Gastrocnemius medialis (tissue), 4 donors: ENCODE results near the gene PRDM16. TPM values are rescaled to one million over a fixed set of nuclear protein-coding genes. Genes with fewer than 3 reads are reported as not detected.

Source experiments
- ATAC-seq, 2 donors: fragments of 150-250 bp; one replicate each; pipeline ENCODE4 v1.9.1; 2016
- DNase-seq, 2 donors: peaks; one replicate each; pipeline ENCODE4 v3.0.0-alpha.2; 2019
- H3K27ac ChIP-seq, 4 donors: fragments of 200-600 bp; sonication (generic); 1 replicate in 1 of 4; 2 replicates in 3 of 4; pipeline ENCODE4 v1.5.1; 2016 to 2018; ENCODE audit warnings: mild to moderate bottlenecking in 2 of 4, moderate library complexity in 1 of 4
- H3K27me3 ChIP-seq, 3 donors: fragments of 200-600 bp; sonication (generic) in 2 of 3; 1 replicate in 1 of 3; 2 replicates in 2 of 3; pipeline versions ENCODE4 v1.5.1 to v1.6.0; 2016 to 2019; ENCODE audit warnings: mild to moderate bottlenecking in 1 of 3, moderate library complexity in 1 of 3
- H3K36me3 ChIP-seq, 2 donors: fragments of 200-600 bp; sonication (generic) in 1 of 2; one replicate each; pipeline ENCODE4 v1.5.1; 2017 to 2018
- H3K4me1 ChIP-seq, 2 donors: fragments of 200-600 bp; sonication (generic) in 1 of 2; one replicate each; pipeline ENCODE4 v1.5.1; 2016 to 2017; ENCODE audit warnings: mild to moderate bottlenecking in 2 of 2
- H3K4me3 ChIP-seq, 4 donors: fragments of 200-600 bp; sonication (generic) in 3 of 4; 1 replicate in 1 of 4; 2 replicates in 3 of 4; pipeline ENCODE4 v1.5.1; 2016 to 2019; ENCODE audit warnings: mild to moderate bottlenecking in 2 of 4
- H3K9me3 ChIP-seq, 3 donors: fragments of 200-600 bp; sonication (generic) in 2 of 3; 1 replicate in 1 of 3; 2 replicates in 2 of 3; pipeline ENCODE4 v1.5.1; 2016 to 2019
- CTCF ChIP-seq, 5 experiments: fragments of 450-650 bp in 3 of 5; fragments of 200-600 bp in 2 of 5; sonication (generic) in 2 of 5; IDR thresholded peaks in 4 of 5; conservative IDR thresholded peaks in 1 of 5; 1 replicate in 4 of 5; 2 replicates in 1 of 5; pipeline ENCODE4 v1.5.1; 2016 to 2019; ENCODE audit warnings: antibody characterized with exemption in 5 of 5, mild to moderate bottlenecking in 3 of 5, moderate library complexity in 3 of 5
- POLR2A ChIP-seq, 2 donors: fragments of 450-650 bp; IDR thresholded peaks; one replicate each; pipeline ENCODE4 v1.6.1; 2017; ENCODE audit warnings: antibody characterized with exemption in 2 of 2, mild to moderate bottlenecking in 2 of 2, moderate library complexity in 2 of 2
- in situ Hi-C, 4 donors: fragments of 200-750 bp; cut with MboI; loops; one replicate each; pipeline versions ENCODE4 v1.15.0 to v1.8.0; 2017; ENCODE audit warnings: low sequenced_read_pairs in 4 of 4
- intact Hi-C: fragments of 100-400 bp; cut with DNase I; formaldehyde crosslinking; loops from one replicate; pipeline ENCODE4 v1.15.1; 2023; ENCODE audit warnings: low total_unique reads
- total RNA-seq, 4 donors: library from RNA; depleted of rRNA; stranded (reverse); fragments of >200 nt; gene quantifications; one replicate each; pipeline versions ENCODE4 v1.1.0 to v1.2.3, GENCODE V29; 2016

The PRDM16 gene
- total RNA-seq, 4 donors from 2014 or later = 0.03 to 0.19 (median 0.17) TPM

- Histone ChIP-seq H3K4me1 (no peaks in the 10 kb centered on the region), H3K27ac (no peak overlapping the region), H3K27me3 (peaks cover 31 to 47% (median 40%) of the 10 kb centered on the region in 3 donors), H3K36me3 (no peaks in the 10 kb centered on the region), H3K9me3 (no peaks in the 10 kb centered on the region), H3K4me3 (no peak overlapping the region)
- in situ Hi-C loops (no loop called here), intact Hi-C loops (no loop called here)
- TF ChIP-seq POLR2A (IDR thresholded peaks at IDR 0.05) = no peak
- no peak for TF ChIP-seq CTCF (IDR thresholded peaks at IDR 0.05 in 4 of 5, conservative IDR thresholded peaks at IDR 0.05 in 1 of 5)
- no peak for ATAC-seq
- DNase-seq = no peak
Measured at GRCh38 chr1:3139871-3140361, 70.9 kb downstream of the PRDM16 start.

- Histone ChIP-seq H3K9me3 (no peaks in the 10 kb centered on the region), H3K27me3 (peaks cover 36 to 52% (median 38%) of the 10 kb centered on the region in 3 donors), H3K36me3 (no peaks in the 10 kb centered on the region), H3K4me1 (no peaks in the 10 kb centered on the region), H3K27ac (no peak overlapping the region), H3K4me3 (no peak overlapping the region)
- in situ Hi-C loops = no loop called here
- no peak for ATAC-seq
- TF ChIP-seq CTCF (IDR thresholded peaks at IDR 0.05 in 4 of 5, conservative IDR thresholded peaks at IDR 0.05 in 1 of 5) (no peak), POLR2A (IDR thresholded peaks at IDR 0.05) (no peak)
- DNase-seq = no peak
- intact Hi-C loops = no loop called here
Measured at GRCh38 chr1:3140437-3140836, 71.4 kb downstream of the PRDM16 start.

GRCh38 chr1:3141129-3141528, 72.1 kb downstream of the PRDM16 start:
- H3K36me3 ChIP-seq = no peaks in the 10 kb centered on the region
- in situ Hi-C loops (no loop called here), intact Hi-C loops (no loop called here)
- ATAC-seq (no peak), DNase-seq (no peak)
- no peak overlapping the region for H3K27ac ChIP-seq
- no peaks in the 10 kb centered on the region for H3K9me3 ChIP-seq
- TF ChIP-seq POLR2A (IDR thresholded peaks at IDR 0.05) = no peak
- no peak for TF ChIP-seq CTCF (IDR thresholded peaks at IDR 0.05 in 4 of 5, conservative IDR thresholded peaks at IDR 0.05 in 1 of 5)
- H3K4me1 ChIP-seq = no peaks in the 10 kb centered on the region
- no peak overlapping the region for H3K4me3 ChIP-seq
- peaks cover 36 to 58% (median 39%) of the 10 kb centered on the region in 3 donors for H3K27me3 ChIP-seq

- Histone ChIP-seq H3K4me3 (no peak overlapping the region), H3K9me3 (no peaks in the 10 kb centered on the region), H3K36me3 (no peaks in the 10 kb centered on the region), H3K27me3 (peaks cover 36 to 58% (median 37%) of the 10 kb centered on the region in 3 donors), H3K27ac (no peak overlapping the region), H3K4me1 (no peaks in the 10 kb centered on the region)
- TF ChIP-seq CTCF (IDR thresholded peaks at IDR 0.05 in 4 of 5, conservative IDR thresholded peaks at IDR 0.05 in 1 of 5) (no peak), POLR2A (IDR thresholded peaks at IDR 0.05) (no peak)
- intact Hi-C loops (no loop called here), in situ Hi-C loops (no loop called here)
- no peak for DNase-seq
- no peak for ATAC-seq
Measured at GRCh38 chr1:3141836-3142235, 72.8 kb downstream of the PRDM16 start.

- peaks cover 36 to 58% (median 37%) of the 10 kb centered on the region in 3 donors for H3K27me3 ChIP-seq
- no peaks in the 10 kb centered on the region for H3K4me1 ChIP-seq
- TF ChIP-seq POLR2A (IDR thresholded peaks at IDR 0.05) = no peak
- TF ChIP-seq CTCF (IDR thresholded peaks at IDR 0.05 in 4 of 5, conservative IDR thresholded peaks at IDR 0.05 in 1 of 5) = no peak
- in situ Hi-C loops = no loop called here
- no peaks in the 10 kb centered on the region for H3K9me3 ChIP-seq
- H3K4me3 ChIP-seq = no peak overlapping the region
- intact Hi-C loops = no loop called here
- no peak for DNase-seq
- no peaks in the 10 kb centered on the region for H3K36me3 ChIP-seq
- ATAC-seq = no peak
- no peak overlapping the region for H3K27ac ChIP-seq
Measured at GRCh38 chr1:3142236-3142635, 73.2 kb downstream of the PRDM16 start.
